HEK293 (cell line): Measurements from ENCODE around the gene FUT3.

ENCODE experiments used
- CTCF ChIA-PET: fragments of 350-600 bp; formaldehyde crosslinking; extraction: SDS; loops from one replicate; lab custom pipeline; 2021; ENCODE audit warnings: antibody characterized with exemption; lab: Yijun Ruan, JAX
- POLR2A ChIA-PET: fragments of 300-600 bp; formaldehyde crosslinking; extraction: SDS; loops from one replicate; lab custom pipeline; 2020; ENCODE audit warnings: antibody characterized with exemption, inconsistent platforms; lab: Yijun Ruan, JAX
- H3K27ac ChIP-seq: fragments of 200-500 bp; sonication (Bioruptor generic); 2 replicates; pipeline ENCODE4 v1.5.1; 2014; ENCODE audit warnings: low read depth, low read length, control low read depth, inconsistent platforms; ENCODE audit errors: extremely low read depth
- H3K36me3 ChIP-seq, 2 experiments: fragments of 200-500 bp in 1 of 2; sonication (Bioruptor generic) in 1 of 2; 1 replicate in 1 of 2; 2 replicates in 1 of 2; pipeline ENCODE4 v1.5.1; 2014 to 2017; ENCODE audit warnings: inconsistent platforms in 2 of 2, low read length in 2 of 2; ENCODE audit not compliant: control insufficient read depth in 2 of 2, insufficient read depth in 1 of 2
- H3K4me1 ChIP-seq: fragments of 200-500 bp; sonication (Bioruptor generic); 2 replicates; pipeline ENCODE4 v1.5.1; 2014; ENCODE audit warnings: mild to moderate bottlenecking, low read length, inconsistent platforms; ENCODE audit not compliant: control insufficient read depth, insufficient read depth
- H3K4me3 ChIP-seq: 2 replicates; pipeline ENCODE4 v1.5.1; 2011; ENCODE audit warnings: low read depth, mild to moderate bottlenecking, control low read depth, low read length, moderate library complexity
- H3K9me3 ChIP-seq: fragments of 200-500 bp; sonication (Bioruptor generic); 2 replicates; pipeline ENCODE4 v1.5.1; 2014; ENCODE audit warnings: low read depth, low read length, inconsistent platforms; ENCODE audit not compliant: control insufficient read depth, insufficient read depth
- BCL11B ChIP-seq: fragments of 450-650 bp; formaldehyde crosslinking; IDR thresholded peaks from 2 replicates; pipeline ENCODE4 v1.5.1; 2016; ENCODE audit warnings: low read depth, missing biosample characterization, missing genetic modification characterization
- GLIS1 ChIP-seq: fragments of 450-650 bp; formaldehyde crosslinking; IDR thresholded peaks from 2 replicates; pipeline ENCODE4 v1.5.1; 2016; ENCODE audit warnings: missing biosample characterization, missing genetic modification characterization
- KLF9 ChIP-seq: fragments of 450-650 bp; formaldehyde crosslinking; IDR thresholded peaks from 2 replicates; pipeline ENCODE4 v1.5.1; 2016; ENCODE audit warnings: missing biosample characterization, missing genetic modification characterization, low read depth
- PRDM10 ChIP-seq: fragments of 450-650 bp; formaldehyde crosslinking; IDR thresholded peaks from 2 replicates; pipeline ENCODE4 v1.5.1; 2016; ENCODE audit warnings: missing biosample characterization, missing genetic modification characterization
- SP2 ChIP-seq: fragments of 450-650 bp; formaldehyde crosslinking; IDR thresholded peaks from 2 replicates; pipeline ENCODE4 v1.5.1; 2016; ENCODE audit warnings: missing biosample characterization, missing genetic modification characterization
- SP3 ChIP-seq: fragments of 450-650 bp; formaldehyde crosslinking; IDR thresholded peaks from 2 replicates; pipeline ENCODE4 v1.5.1; 2016; ENCODE audit warnings: missing biosample characterization, missing genetic modification characterization
- ZIC2 ChIP-seq: fragments of 450-650 bp; formaldehyde crosslinking; IDR thresholded peaks from 2 replicates; pipeline ENCODE4 v1.5.1; 2016; ENCODE audit warnings: missing biosample characterization, missing genetic modification characterization
- ZNF362 ChIP-seq: fragments of 450-650 bp; formaldehyde crosslinking; IDR thresholded peaks from 2 replicates; pipeline ENCODE4 v1.5.1; 2016; ENCODE audit warnings: missing biosample characterization, missing genetic modification characterization
- ZNF366 ChIP-seq: fragments of 450-650 bp; formaldehyde crosslinking; conservative IDR thresholded peaks from 2 replicates; pipeline ENCODE4 v1.5.1; 2016; ENCODE audit warnings: missing biosample characterization, missing genetic modification characterization
- ZNF558 ChIP-seq: fragments of 450-650 bp; formaldehyde crosslinking; IDR thresholded peaks from 2 replicates; pipeline ENCODE4 v1.5.1; 2016; ENCODE audit warnings: missing biosample characterization, missing genetic modification characterization
- ZNF561 ChIP-seq: fragments of 450-650 bp; IDR thresholded peaks from 2 replicates; pipeline ENCODE4 v1.5.1; 2018; ENCODE audit warnings: missing biosample characterization, missing genetic modification characterization, borderline replicate concordance
- ZNF654 ChIP-seq: fragments of 450-650 bp; formaldehyde crosslinking; IDR thresholded peaks from 2 replicates; pipeline ENCODE4 v1.5.1; 2016; ENCODE audit warnings: low read depth, missing biosample characterization, missing genetic modification characterization
- TF ChIP-seq, protein P1 (sequence below): fragments of 450-650 bp; formaldehyde crosslinking; IDR thresholded peaks from 2 replicates; pipeline ENCODE4 v1.5.1; 2016; ENCODE audit warnings: missing biosample characterization, missing genetic modification characterization
- TF ChIP-seq, protein P2 (sequence below): fragments of 450-650 bp; formaldehyde crosslinking; IDR thresholded peaks from 2 replicates; pipeline ENCODE4 v1.5.1; 2016; ENCODE audit warnings: missing biosample characterization, missing genetic modification characterization

FUT3 gene

GRCh38 chr19:5801796-5802619 lies 49.2 kb downstream of the FUT3 start:
- H3K36me3 ChIP-seq = no peaks in the 10 kb centered on the region
- no peak overlapping the region for H3K4me3 ChIP-seq
- CTCF ChIA-PET = interaction anchor here (0.6 to 1.4 kb wide), 4 partner anchors 13 to 279 kb away, joined by 3 to 4 read pairs (median 4); no protein-coding TSS in a partner anchor
- TF ChIP-seq ZNF362 (tag by site-specific recombination) (no peak), ZIC2 (tag by site-specific recombination) (peak; percentile 40; the same call in 1 of the 2 replicates), ZNF654 (tag by site-specific recombination) (no peak), PRDM10 (peak; percentile 50), ZNF558 (no peak), ZNF366 (tag by site-specific recombination) (0 out of 2 replicates have a peak, but pooled peaks have one; percentile 15), GLIS1 (tag by site-specific recombination) (peak; percentile 54), BCL11B (tag by site-specific recombination) (no peak), SP2 (tag by site-specific recombination) (peak; percentile 29; the same call in 1 of the 2 replicates), ZNF561 (tag by site-specific recombination) (no peak), SP3 (tag by site-specific recombination) (peak; percentile 24; the same call in 1 of the 2 replicates), KLF9 (peak; percentile 51)
- TF ChIP-seq, protein P1, sequence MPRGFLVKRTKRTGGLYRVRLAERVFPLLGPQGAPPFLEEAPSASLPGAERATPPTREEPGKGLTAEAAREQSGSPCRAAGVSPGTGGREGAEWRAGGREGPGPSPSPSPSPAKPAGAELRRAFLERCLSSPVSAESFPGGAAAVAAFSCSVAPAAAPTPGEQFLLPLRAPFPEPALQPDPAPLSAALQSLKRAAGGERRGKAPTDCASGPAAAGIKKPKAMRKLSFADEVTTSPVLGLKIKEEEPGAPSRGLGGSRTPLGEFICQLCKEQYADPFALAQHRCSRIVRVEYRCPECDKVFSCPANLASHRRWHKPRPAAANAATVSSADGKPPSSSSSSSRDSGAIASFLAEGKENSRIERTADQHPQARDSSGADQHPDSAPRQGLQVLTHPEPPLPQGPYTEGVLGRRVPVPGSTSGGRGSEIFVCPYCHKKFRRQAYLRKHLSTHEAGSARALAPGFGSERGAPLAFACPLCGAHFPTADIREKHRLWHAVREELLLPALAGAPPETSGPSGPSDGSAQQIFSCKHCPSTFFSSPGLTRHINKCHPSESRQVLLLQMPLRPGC (tag by site-specific recombination) = no peak
- TF ChIP-seq, protein P2, sequence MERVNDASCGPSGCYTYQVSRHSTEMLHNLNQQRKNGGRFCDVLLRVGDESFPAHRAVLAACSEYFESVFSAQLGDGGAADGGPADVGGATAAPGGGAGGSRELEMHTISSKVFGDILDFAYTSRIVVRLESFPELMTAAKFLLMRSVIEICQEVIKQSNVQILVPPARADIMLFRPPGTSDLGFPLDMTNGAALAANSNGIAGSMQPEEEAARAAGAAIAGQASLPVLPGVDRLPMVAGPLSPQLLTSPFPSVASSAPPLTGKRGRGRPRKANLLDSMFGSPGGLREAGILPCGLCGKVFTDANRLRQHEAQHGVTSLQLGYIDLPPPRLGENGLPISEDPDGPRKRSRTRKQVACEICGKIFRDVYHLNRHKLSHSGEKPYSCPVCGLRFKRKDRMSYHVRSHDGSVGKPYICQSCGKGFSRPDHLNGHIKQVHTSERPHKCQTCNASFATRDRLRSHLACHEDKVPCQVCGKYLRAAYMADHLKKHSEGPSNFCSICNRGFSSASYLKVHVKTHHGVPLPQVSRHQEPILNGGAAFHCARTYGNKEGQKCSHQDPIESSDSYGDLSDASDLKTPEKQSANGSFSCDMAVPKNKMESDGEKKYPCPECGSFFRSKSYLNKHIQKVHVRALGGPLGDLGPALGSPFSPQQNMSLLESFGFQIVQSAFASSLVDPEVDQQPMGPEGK (tag by site-specific recombination) = peak; percentile 77
- peaks cover 3% of the 10 kb centered on the region; the same call in 1 of the 2 replicates for H3K4me1 ChIP-seq
- H3K9me3 ChIP-seq = no peaks in the 10 kb centered on the region
- POLR2A ChIA-PET = no interaction called here
- no peak overlapping the region for H3K27ac ChIP-seq
